CD4-positive, alpha-beta T cell treated with Interleukin-2 at 100 ng/mL for 4 hours (primary cell): ENCODE measurements around the gene NOXO1.

ENCODE experiments used
- DNase-seq: peaks from one replicate; pipeline ENCODE4 v3.0.0-alpha.2; 2020; ENCODE audit warnings: low spot score

Gene NOXO1

DNA sequence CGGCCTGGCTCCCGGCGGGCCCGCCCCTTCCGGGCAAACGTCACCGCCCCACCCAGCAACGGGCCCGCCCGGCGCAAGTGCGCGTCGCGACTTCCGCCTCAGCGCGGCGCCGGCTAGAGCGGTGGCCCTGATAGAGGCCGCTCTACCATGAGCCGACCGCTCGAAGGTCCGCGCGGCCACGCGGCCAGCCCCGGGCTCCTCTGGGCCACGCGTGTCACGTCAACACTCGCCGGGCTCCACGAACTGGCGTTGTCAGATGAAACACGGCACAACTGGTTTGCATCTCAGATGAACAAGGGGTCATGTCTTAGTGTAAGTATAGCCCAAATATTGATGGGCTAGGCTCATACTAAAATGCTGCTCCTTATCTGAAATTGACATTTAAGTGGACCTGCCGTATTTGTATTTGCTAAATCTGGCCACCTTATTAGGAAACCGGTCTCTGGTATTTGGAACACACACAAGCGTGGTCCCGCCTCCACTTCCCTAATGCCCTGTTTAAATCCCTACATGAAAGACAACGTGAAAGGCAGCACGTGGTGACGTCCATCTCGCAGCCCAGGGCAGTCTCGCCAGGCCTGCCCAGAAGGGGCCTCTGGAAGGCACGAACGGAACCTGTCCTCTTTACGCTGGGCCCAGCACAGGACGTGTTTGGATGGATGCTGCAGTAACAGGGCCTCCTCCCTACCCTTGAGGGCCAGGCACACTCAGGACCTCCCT lies 28.7 kb upstream of the NOXO1 start, which contains the start of gene ZNF598:
TSS of gene ZNF598 (minus strand) at position 31 of the 720 bp plus-strand sequence.
- peak; percentile 72 for DNase-seq

DNA sequence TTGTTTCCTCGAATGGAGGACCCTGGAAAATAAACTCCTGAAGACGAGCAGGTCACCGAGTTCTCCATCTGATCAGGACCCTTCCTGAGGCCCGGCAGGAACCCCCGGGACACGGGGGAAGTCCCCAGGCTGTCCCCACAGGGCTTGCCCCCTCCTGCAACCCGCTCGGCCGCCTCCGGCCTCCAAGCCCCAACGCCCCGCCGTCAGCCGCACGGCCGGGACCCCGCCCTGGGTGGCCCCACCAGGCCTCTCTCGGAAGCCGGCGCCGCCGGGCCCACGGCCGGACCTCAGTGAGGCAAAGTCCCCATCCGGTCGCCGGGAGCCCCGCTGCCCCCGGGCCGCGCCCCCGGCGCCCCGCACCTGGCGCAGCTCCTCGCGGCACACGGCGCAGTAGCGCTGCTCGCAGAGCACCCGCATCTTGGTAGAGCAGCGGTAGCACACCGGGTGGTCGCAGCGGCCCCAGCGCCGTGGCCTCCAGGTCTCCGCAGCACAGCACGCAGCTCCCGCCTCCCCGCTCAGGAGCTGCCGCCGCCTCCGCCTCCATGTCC lies 28.0 kb upstream of the NOXO1 start:
- DNase-seq, result no peak

DNA sequence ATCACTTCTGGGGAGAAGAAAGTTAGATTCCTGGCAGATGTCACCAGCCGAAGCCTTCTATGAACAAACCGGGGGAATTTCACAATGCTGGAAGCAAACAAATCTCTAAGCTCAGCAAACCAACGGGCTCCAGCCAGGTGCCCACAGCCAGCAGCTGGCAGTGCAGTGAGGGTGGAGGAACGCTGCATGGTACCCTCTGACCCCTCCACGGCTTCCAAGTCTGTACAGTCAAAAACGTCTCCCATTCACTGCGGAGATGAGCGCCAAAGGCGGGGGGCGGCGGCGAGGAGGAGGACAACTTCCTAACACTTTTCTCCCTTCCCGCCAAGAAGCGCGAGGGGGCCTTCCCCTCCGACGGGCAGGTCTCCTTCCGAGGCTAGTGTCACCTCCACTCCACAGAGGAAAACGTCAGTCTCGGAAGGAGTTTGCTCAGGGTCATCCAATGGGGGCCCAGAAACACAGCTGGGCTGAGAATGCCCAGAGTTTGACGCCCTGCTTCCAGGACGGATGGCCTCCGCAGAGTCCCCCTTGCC lies 27.4 kb upstream of the NOXO1 start:
- DNase-seq, result no peak

DNA sequence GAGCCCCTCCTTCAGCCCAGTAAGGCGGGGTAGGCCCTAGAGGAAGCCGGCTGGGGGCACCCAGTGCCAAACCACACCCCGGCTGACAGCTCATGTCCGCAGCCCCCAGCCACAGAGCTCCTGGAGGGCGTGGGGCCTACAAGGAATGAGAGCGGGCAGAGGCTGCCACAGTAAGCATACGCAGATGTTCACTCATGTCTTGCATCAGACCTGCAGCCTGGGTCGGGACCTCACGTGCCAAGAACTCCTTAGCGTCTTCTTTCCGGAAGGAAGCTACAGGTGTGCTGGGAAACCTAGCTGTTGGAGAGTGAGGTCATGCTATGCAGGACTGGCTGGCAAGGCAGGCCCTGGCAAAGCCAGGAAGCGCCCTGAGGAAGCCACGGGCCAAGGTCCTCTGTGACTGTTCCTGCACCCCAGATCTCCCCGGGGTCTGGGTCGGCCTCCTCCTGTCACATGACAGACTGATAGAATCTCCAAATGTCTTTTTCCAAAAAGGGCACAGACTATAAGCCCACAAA lies 26.8 kb upstream of the NOXO1 start:
- peak; percentile 19 for DNase-seq

DNA sequence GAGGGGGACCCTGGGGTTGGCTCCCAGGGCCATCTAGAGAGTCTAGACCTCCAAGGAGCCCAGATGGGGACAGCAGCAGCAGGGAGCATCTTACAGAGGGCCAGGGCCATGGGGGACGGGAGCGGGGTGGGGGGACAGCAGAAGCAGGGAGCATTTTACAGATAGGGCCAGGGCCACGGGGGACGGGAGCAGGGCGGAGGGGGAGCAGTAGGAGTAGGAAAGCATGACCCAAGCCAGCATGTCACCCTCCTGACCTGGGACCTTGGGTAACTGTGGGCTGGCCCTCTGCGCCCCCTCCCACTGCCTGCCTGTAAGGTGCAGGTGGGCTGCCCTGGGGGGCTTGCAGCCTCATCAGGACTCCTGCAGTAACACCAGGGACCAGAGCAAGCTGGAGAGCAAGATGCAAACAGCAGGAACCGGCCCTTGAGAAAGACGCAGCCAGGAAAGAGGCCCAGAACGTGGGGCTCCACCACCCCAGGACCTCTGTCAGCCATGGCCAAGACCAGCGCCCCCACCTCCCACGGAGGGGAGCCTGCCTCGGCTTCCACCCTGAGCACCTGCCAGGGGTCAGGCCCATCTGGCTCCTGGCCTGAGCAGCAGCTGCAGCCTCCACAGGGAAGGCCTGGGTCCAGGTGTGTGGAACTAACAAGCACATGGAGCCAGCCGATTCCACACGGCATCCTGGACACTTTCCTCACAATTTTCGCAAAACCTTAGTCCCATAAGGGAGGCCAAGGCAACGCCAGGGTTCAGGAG lies 26.0 kb upstream of the NOXO1 start:
- DNase-seq, result no peak

- DNase-seq, result no peak
Observed at GRCh38 chr16:2006317-2006716, 25.0 kb upstream of the NOXO1 start.

- no peak for DNase-seq
Observed at GRCh38 chr16:2005646-2006045, 24.4 kb upstream of the NOXO1 start.

DNA sequence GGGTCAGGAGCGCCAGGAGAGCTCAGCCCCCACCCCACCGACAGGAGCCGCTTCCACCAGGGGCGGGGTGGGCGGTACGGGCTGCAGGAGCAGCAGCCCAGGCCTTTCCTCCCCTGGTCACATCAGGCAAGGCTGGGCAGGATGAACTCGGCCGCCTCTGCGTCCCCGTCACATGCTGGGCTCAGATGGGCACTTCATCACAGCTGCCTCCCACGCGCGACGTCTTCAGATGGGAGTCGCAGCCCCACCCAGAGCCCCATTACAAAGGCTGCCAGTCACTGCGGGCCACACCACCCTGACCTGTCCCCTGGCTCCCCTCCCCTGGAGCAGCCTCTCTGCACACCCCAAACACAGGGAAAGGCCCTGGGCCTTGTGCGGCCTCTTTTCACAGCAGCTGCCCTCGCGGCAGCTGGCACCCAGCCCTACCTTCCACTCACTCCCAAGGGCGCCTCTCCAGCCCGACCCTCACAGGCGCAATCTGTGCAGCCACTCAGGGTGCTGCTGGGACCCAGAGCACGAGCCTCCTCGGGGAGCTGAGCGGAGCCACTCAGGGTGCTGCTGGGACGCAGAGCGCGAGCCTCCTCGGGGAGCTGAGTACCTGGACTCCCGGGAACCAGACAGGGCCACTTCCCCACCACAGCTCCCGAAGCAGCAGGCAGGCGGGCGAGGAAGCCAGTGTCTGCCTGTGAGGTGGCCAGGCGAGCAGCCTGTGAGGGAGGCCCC lies 23.7 kb upstream of the NOXO1 start:
- DNase-seq, result no peak

GRCh38 chr16:2003827-2004641 lies 22.8 kb upstream of the NOXO1 start:
- peak; percentile 85 for DNase-seq

DNA sequence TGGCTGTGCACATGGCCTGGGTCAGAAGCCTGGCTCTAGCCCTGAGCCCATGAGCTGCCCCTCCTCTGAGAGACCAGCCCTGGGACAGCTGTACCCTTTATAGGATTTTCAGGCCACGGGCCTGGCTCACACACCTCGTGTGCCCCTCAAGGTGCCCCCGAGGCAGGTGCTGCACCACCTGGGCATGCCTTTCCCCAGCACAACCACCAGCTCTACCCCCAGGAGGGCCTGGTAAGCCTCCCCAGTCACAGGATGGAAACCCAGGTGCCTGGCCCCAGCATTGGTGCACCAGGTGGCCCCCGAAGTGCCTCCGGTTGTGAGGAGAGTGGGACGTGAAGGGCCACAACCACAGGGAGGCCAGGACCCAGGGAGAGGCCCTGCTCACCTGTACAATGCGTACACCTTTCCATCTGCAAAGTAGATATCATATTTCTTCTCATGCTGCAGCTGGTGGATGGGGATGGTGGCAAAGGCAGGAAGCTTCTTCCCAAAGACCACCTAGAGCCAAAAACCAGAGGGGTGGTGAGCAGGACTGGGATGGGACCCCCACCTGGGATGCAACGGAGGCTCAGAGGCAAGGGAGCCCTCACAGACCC lies 22.1 kb upstream of the NOXO1 start:
- DNase-seq, result no peak

DNA sequence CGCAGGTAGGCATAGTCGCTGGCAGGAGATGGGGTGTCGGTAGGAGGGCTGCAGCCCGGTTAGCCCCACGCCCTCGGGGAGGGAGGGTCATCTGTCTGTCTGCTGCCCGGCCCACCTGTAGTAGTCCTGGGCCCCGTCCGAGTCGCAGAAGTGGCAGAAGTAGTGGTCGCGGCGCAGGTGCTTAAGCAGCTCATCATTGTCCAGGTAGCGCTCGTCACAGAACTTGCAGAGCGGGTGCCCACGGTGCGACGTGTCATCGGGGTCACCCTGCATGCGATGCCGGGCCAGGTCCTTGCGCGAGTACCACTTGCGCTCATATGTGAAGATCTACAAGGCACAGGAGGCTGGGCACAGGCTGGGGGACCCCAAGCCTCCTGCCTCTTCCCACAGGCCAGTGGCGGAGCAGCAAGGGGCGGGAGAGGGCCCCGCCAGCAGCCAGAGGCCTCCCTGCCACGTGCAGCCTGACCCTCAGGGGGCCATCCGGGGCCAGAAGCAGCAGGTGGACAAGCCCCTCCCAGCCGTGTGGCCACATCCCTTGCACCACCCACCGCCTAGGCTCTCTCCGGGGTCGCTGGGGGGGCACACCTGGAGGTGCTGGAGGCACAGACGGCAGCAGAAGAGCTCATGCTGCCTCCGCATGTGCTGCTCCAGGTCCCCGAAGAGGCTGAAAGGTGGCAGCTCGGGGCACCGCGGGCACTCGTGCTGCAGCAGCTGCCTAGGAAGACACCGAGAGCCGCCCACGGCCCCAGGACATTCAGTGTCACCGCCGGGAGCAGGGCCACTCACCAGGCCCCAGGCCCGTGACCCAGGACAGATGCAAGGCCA lies 21.3 kb upstream of the NOXO1 start:
- DNase-seq, result no peak

DNA sequence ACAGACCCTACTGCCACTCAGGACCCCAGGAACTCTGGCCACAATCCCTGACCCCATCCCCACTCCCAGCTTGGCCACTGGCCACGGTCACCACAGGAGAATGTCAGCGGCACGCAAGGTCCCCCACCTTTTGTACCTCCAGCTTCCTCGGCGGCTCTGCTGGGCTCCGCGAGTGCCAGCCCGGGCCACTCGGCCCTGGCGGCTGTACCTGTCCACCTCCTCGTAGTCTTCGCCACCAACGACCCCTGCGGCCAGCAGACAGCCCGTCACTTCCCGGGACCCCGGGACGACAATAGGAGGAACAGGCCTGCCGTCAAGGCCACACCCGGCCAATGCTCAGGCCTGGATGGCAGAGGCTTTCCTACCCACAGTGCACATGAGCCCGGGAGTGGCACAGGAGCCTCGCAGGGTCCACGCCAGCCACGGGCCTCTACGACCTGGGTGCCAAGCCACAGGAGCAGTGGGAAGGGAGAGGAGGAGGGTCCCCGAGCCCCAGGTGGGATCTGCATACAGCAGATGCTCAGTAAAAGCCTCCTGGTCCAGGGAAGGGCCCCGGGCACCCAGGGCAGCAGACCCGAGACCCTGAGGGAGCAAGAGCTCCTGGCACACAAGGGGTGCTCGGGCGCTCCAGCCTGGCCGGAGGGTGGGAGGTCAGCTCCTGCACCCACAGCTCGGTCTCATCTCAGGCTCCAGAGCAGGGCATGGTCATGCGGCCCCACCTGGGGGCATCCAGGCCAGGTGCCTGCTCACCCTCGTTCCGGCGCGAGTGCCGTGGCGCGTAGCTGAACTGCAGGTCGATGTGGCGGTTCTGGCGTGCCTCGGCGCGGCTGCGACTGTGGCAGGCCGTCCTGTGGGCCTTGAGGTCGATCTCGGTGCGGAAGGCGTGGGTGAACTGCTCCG lies 20.4 kb upstream of the NOXO1 start:
- DNase-seq, result no peak

DNA sequence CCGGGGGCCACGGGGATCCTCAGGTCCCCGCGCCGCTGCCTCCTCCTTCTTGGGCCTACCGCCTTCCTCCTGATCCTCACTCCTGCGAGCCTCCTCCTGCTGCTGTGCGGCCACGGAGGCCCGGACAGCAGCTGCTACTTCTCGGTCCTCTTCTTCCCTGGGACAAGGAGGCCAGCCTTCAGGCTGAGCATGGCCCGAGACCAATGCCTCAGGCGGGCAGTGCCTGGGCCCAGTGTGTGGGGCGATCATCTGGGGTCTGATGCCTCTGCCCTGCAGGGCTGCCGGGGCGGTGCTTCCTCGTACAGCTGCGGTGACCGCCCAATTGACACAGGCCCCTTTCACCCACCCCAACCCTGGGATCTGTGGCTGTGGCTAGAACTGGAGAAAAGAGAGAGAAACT lies 19.8 kb upstream of the NOXO1 start:
- DNase-seq, result no peak

DNA sequence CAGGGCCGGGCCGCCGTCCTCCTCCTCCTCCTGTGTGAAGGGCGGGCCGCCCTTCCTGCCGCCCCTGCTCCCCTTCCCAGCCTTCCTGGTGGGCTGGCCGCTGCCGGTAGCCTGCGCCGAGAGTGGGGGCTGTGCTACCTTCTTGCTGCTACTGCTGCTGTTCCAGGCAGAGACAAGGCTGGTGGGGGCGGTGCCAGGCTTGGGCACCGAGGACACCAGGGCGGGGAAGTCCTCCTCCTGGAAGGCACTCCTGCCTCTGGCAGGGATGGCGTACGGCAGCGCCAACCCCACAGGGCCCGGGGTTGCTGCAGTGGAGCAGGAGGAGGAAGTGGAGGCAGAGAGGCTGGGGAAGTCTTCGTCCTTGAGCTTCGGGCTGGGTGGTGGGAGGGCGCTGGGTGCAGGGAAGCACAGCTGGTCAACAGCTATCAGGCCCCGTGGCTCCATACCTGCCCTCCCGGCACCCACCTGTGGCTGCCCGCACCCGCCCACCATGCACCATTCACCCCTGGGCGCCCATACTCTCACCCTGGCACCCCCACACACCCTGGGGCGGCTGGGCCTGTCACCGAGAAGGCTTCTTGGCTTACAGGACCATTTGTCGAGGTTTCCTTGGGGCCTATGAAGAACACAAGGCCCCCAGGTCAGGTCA lies 18.7 kb upstream of the NOXO1 start:
- DNase-seq, result no peak

- DNase-seq, result no peak
Observed at GRCh38 chr16:1998852-1999801, 17.9 kb upstream of the NOXO1 start.

- DNase-seq, result no peak
Observed at GRCh38 chr16:1998360-1998835, 17.1 kb upstream of the NOXO1 start.
